C4-2B (cell line): ENCODE results near the gene JAZF1.

Source experiments
- ZFX ChIP-seq: fragments of 450-650 bp; IDR thresholded peaks from 2 replicates; pipeline ENCODE4 v1.6.1; 2017
- TF ChIP-seq, protein P1 (sequence below): fragments of 450-650 bp; conservative IDR thresholded peaks from 2 replicates; pipeline ENCODE4 v1.5.1; 2017; ENCODE audit warnings: mild to moderate bottlenecking

DNA sequence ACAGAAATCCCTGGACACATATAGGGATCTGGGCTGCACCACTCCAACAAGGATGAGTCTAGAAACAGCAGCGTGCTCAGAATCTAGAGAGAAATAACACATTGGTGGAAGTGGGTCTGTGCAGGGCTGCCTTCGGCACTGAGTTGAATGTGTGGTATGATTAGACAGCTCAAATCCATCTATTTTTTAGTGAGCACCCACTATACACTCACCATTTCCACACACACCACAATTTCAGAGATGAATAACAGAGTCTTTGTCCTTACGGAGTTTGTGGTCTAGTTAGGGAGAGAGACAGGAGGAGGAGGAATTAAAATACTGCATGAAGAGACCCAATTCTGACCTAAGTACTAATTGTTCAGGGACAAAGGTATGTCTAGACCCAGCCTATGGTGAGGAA lies 44.2 kb downstream of the JAZF1 start:
- TF ChIP-seq ZFX = no peak
- TF ChIP-seq, protein P1, sequence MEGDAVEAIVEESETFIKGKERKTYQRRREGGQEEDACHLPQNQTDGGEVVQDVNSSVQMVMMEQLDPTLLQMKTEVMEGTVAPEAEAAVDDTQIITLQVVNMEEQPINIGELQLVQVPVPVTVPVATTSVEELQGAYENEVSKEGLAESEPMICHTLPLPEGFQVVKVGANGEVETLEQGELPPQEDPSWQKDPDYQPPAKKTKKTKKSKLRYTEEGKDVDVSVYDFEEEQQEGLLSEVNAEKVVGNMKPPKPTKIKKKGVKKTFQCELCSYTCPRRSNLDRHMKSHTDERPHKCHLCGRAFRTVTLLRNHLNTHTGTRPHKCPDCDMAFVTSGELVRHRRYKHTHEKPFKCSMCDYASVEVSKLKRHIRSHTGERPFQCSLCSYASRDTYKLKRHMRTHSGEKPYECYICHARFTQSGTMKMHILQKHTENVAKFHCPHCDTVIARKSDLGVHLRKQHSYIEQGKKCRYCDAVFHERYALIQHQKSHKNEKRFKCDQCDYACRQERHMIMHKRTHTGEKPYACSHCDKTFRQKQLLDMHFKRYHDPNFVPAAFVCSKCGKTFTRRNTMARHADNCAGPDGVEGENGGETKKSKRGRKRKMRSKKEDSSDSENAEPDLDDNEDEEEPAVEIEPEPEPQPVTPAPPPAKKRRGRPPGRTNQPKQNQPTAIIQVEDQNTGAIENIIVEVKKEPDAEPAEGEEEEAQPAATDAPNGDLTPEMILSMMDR = no peak
